GM18508 (cell line): ENCODE results near the gene RCBTB2.
A peak's percentile ranks its signal among the peaks of the same experiment; 100 is the strongest.

Experiments
- ATAC-seq: cut with Tn5 transposase; IDR thresholded peaks from one replicate; pipeline ENCODE4 v1.9.1; 2021; ENCODE audit warnings: moderate number of reproducible peaks; ENCODE audit not compliant: insufficient read depth, unreplicated experiment

The RCBTB2 gene

GRCh38 chr13:48564056-48564455 lies 31.2 kb upstream of the RCBTB2 start:
- no peak for ATAC-seq

GRCh38 chr13:48563626-48564025 lies 30.7 kb upstream of the RCBTB2 start:
- ATAC-seq, result no peak

GRCh38 chr13:48562296-48563066 lies 29.6 kb upstream of the RCBTB2 start:
- ATAC-seq, result peak; percentile 94

GRCh38 chr13:48561466-48562235 lies 28.8 kb upstream of the RCBTB2 start:
- no peak for ATAC-seq

GRCh38 chr13:48560657-48561337 lies 27.9 kb upstream of the RCBTB2 start:
- ATAC-seq, result no peak

- no peak for ATAC-seq
Measured at GRCh38 chr13:48559638-48560320, 26.9 kb upstream of the RCBTB2 start.

- ATAC-seq, result no peak
Measured at GRCh38 chr13:48556817-48557216, 23.9 kb upstream of the RCBTB2 start.

GRCh38 chr13:48555441-48555840 lies 22.6 kb upstream of the RCBTB2 start:
- ATAC-seq, result no peak

GRCh38 chr13:48551329-48551728 lies 18.4 kb upstream of the RCBTB2 start:
- no peak for ATAC-seq

- no peak for ATAC-seq
Measured at GRCh38 chr13:48549658-48550057, 16.8 kb upstream of the RCBTB2 start.

GRCh38 chr13:48547663-48548092 lies 14.8 kb upstream of the RCBTB2 start:
- no peak for ATAC-seq

- ATAC-seq, result no peak
Measured at GRCh38 chr13:48545608-48546007, 12.7 kb upstream of the RCBTB2 start.

GRCh38 chr13:48542581-48543341 lies 9.9 kb upstream of the RCBTB2 start:
- ATAC-seq, result no peak

- ATAC-seq, result no peak
Measured at GRCh38 chr13:48542138-48542537, 9.3 kb upstream of the RCBTB2 start.

- no peak for ATAC-seq
Measured at GRCh38 chr13:48539550-48539949, 6.7 kb upstream of the RCBTB2 start.

GRCh38 chr13:48536621-48537250 lies 3.9 kb upstream of the RCBTB2 start:
- no peak for ATAC-seq

- ATAC-seq, result no peak
Measured at GRCh38 chr13:48535766-48536165, 2.9 kb upstream of the RCBTB2 start.

- no peak for ATAC-seq
Measured at GRCh38 chr13:48534911-48535501, 2.1 kb upstream of the RCBTB2 start.
